Ishikawa (cell line): ENCODE measurements around the gene NDUFB10.

Experiments used
- CEBPB ChIP-seq: IDR thresholded peaks from 2 replicates; pipeline ENCODE4 v1.6.1; 2012
- CREB1 ChIP-seq: IDR thresholded peaks from 2 replicates; pipeline ENCODE4 v1.6.1; 2012; ENCODE audit warnings: low read depth
- EGR1 ChIP-seq: IDR thresholded peaks from 2 replicates; pipeline ENCODE4 v1.6.1; 2012
- EP300 ChIP-seq: IDR thresholded peaks from 2 replicates; pipeline ENCODE4 v1.6.1; 2012; ENCODE audit warnings: borderline replicate concordance
- FOXM1 ChIP-seq: IDR thresholded peaks from 2 replicates; pipeline ENCODE4 v1.6.1; 2012; ENCODE audit warnings: low read depth, borderline replicate concordance
- NFIC ChIP-seq: IDR thresholded peaks from 2 replicates; pipeline ENCODE4 v1.6.1; 2012
- RAD21 ChIP-seq: IDR thresholded peaks from 2 replicates; pipeline ENCODE4 v1.6.1; 2012; ENCODE audit warnings: low read depth
- TAF1 ChIP-seq: IDR thresholded peaks from 2 replicates; pipeline ENCODE4 v1.6.1; 2012; ENCODE audit warnings: low read depth, mild to moderate bottlenecking
- TCF12 ChIP-seq: IDR thresholded peaks from 2 replicates; pipeline ENCODE4 v1.6.1; 2012; ENCODE audit warnings: low read depth
- TEAD4 ChIP-seq: IDR thresholded peaks from 2 replicates; pipeline ENCODE4 v1.6.1; 2012
- YY1 ChIP-seq: IDR thresholded peaks from 2 replicates; pipeline ENCODE4 v1.6.1; 2012; ENCODE audit warnings: low read depth
- ZBTB7A ChIP-seq: IDR thresholded peaks from 2 replicates; pipeline ENCODE4 v1.6.1; 2012; ENCODE audit warnings: low read depth
- TF ChIP-seq, protein P1 (sequence below): IDR thresholded peaks from 2 replicates; pipeline ENCODE4 v1.6.1; 2012; ENCODE audit warnings: low read depth, mild to moderate bottlenecking
- TF ChIP-seq, protein P2 (sequence below): IDR thresholded peaks from 2 replicates; pipeline ENCODE4 v1.6.1; 2012
- TF ChIP-seq, protein P3 (sequence below): IDR thresholded peaks from 2 replicates; pipeline ENCODE4 v1.6.1; 2012

NDUFB10 gene

DNA sequence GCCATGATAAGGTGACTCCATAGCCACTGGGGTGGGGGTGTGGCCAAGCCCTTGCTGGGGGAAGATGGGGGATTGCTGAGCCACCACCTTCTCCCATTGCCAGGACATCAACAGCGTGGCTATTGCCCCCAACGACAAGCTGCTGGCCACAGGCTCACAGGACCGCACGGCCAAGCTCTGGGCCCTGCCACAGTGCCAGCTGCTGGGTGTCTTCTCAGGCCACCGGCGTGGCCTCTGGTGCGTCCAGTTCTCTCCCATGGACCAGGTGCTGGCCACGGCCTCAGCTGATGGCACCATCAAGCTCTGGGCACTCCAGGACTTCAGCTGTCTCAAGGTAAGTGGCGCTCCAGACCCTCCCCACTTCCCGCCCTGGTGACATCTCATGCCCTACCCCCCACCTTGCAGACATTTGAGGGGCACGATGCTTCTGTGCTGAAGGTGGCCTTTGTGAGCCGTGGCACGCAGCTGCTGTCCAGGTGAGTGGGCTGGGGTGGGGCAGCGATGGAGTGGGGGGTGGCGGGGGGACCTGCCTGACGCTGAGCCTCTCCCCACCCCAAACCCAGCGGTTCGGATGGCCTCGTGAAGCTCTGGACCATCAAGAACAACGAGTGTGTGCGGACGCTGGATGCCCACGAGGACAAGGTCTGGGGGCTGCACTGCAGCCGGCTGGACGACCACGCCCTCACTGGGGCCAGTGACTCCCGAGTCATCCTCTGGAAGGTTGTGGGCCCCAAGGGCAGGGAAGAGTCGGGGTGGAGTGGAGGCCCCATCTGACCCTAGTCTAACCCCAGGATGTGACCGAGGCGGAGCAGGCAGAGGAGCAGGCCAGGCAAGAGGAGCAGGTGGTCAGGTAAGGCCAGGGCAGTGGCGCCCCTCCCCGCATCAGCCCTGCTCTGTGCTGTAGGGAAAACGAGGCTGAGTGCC, 17.9 kb downstream of the NDUFB10 start:
- no peak for TF ChIP-seq TAF1
- TF ChIP-seq CEBPB: no peak
- TF ChIP-seq RAD21: no peak
- TF ChIP-seq, protein P1, sequence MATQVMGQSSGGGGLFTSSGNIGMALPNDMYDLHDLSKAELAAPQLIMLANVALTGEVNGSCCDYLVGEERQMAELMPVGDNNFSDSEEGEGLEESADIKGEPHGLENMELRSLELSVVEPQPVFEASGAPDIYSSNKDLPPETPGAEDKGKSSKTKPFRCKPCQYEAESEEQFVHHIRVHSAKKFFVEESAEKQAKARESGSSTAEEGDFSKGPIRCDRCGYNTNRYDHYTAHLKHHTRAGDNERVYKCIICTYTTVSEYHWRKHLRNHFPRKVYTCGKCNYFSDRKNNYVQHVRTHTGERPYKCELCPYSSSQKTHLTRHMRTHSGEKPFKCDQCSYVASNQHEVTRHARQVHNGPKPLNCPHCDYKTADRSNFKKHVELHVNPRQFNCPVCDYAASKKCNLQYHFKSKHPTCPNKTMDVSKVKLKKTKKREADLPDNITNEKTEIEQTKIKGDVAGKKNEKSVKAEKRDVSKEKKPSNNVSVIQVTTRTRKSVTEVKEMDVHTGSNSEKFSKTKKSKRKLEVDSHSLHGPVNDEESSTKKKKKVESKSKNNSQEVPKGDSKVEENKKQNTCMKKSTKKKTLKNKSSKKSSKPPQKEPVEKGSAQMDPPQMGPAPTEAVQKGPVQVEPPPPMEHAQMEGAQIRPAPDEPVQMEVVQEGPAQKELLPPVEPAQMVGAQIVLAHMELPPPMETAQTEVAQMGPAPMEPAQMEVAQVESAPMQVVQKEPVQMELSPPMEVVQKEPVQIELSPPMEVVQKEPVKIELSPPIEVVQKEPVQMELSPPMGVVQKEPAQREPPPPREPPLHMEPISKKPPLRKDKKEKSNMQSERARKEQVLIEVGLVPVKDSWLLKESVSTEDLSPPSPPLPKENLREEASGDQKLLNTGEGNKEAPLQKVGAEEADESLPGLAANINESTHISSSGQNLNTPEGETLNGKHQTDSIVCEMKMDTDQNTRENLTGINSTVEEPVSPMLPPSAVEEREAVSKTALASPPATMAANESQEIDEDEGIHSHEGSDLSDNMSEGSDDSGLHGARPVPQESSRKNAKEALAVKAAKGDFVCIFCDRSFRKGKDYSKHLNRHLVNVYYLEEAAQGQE: no peak
- no peak for TF ChIP-seq ZBTB7A
- TF ChIP-seq, protein P2, sequence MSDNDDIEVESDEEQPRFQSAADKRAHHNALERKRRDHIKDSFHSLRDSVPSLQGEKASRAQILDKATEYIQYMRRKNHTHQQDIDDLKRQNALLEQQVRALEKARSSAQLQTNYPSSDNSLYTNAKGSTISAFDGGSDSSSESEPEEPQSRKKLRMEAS: no peak
- no peak for TF ChIP-seq TCF12
- TF ChIP-seq EGR1: no peak
- no peak for TF ChIP-seq FOXM1

GRCh38 chr16:1977875-1978268, 18.5 kb downstream of the NDUFB10 start:
- TF ChIP-seq ZBTB7A (peak; percentile 64; the same call in 1 of the 2 replicates), YY1 (no peak)

DNA sequence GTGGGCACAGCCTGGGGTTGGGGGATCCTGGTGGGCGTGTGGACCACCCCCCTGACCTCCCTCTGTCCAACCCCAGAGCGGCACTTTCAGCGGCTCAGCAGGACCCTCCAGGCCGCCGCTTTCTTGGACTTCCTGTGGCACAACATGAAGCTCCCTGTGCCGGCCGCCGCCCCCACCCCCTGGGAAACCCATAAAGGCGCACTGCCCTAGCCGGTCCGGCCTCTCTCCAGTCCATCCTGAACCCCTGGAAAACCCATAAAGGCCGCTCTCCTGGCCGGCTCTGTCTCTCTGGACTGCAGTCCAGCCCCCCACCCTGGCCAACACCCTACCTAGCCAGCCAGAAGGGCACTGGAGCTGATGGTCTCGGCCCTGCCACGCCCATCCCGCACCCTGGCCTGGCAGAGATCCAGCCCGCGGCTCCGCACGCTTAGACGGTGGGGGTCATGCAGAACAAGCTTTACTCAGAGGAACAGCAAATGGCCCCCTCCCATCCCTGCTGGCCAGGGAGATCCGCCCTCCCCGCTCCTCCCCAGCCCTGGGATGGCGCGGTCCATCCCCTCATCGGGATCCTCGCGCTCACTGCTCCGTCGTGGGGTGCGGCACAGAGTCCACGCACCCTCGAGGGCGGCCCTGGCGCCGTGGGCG, 19.3 kb downstream of the NDUFB10 start:
- TF ChIP-seq TEAD4: no peak
- no peak for TF ChIP-seq EP300
- TF ChIP-seq NFIC: peak; percentile 32; the same call in 1 of the 2 replicates

DNA sequence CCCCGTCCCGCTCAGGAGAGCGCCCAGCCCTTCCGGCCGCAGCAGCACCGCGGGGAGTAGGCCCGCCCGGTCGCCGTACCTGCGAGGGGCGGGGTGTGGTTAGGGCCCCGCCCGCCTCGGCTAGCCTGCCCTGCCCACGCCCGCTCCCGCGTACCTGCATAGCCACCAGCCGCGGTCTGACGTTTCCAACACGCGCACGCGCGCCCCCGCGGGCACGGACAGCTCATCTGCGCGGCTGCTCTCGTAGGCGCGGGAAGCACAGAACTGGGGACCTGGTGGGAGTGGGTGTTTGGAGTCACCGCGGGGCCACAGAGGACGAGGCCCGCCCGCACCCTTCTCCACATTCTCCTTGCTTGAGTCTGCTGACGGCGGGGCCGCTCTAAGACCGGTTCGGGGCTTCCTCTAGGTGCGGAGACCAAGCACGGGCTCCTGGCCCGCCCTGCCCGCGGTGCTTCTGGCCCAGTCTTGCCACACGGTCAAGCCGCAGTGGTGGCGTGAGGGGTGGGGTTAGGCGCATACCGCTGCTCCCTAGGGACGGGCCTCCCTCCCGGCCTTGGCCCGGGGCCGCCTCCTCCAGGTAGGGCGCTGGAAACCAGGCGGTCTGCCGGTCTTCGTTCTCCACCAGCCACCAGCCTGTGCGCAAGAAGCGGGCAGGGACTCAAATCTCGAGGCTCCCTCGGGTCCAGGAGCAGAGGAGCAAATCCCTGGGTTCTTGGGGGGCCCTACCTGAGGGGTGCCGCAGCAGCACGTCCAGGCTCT, 20.1 kb downstream of the NDUFB10 start:
- TF ChIP-seq, protein P1: no peak
- TF ChIP-seq TEAD4 (peak; percentile 16), TCF12 (0 out of 2 replicates have a peak, but pooled peaks have one; percentile 47), RAD21 (no peak), TAF1 (no peak), FOXM1 (no peak), CREB1 (peak; percentile 54), NFIC (no peak), EGR1 (peak; percentile 35; the same call in 1 of the 2 replicates), CEBPB (no peak), EP300 (no peak), YY1 (no peak), ZBTB7A (no peak)
- TF ChIP-seq, protein P2: peak; percentile 72; the same call in 1 of the 2 replicates
- TF ChIP-seq, protein P3, sequence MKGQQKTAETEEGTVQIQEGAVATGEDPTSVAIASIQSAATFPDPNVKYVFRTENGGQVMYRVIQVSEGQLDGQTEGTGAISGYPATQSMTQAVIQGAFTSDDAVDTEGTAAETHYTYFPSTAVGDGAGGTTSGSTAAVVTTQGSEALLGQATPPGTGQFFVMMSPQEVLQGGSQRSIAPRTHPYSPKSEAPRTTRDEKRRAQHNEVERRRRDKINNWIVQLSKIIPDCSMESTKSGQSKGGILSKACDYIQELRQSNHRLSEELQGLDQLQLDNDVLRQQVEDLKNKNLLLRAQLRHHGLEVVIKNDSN: no peak

GRCh38 chr16:1980030-1980769, 20.9 kb downstream of the NDUFB10 start:
- TF ChIP-seq, protein P1: no peak
